Ramos (cell line): Measurements from ENCODE around the gene TMIGD3.
"Not testable (repeated sequence)": the region's sequence is repeated elsewhere in the genome, so short reads cannot be mapped to it uniquely, and the experiment has no call there.

ENCODE experiments used
- in situ Hi-C: fragments of 300-500 bp; cut with MboI; formaldehyde crosslinking; loops from one replicate; pipeline ENCODE4 v1.14.3; 2022; ENCODE audit warnings: low sequenced_read_pairs; ENCODE audit not compliant: unreplicated experiment

Gene TMIGD3

GRCh38 chr1:111503585-111504060, at the start of gene TMIGD3, which contains the start of gene ADORA3:
Gene TMIGD3 (minus strand): TSS chr1:111503633. CDS start chr1:111503354, 279 bp downstream.
Gene ADORA3 (minus strand): TSS chr1:111503633. CDS start chr1:111503354, 279 bp downstream.
- in situ Hi-C loops = no loop called here

- in situ Hi-C loops = no loop called here
Measured at GRCh38 chr1:111553196-111553595, 49.8 kb upstream of the TMIGD3 start.

- in situ Hi-C loops = no loop called here
Measured at GRCh38 chr1:111552587-111552986, 49.2 kb upstream of the TMIGD3 start.

- in situ Hi-C loops = no loop called here
Measured at GRCh38 chr1:111551623-111552411, 48.4 kb upstream of the TMIGD3 start.

GRCh38 chr1:111547786-111548185, 44.4 kb upstream of the TMIGD3 start:
- in situ Hi-C loops = not testable (repeated sequence)

- in situ Hi-C loops = no loop called here
Measured at GRCh38 chr1:111542187-111542586, 38.8 kb upstream of the TMIGD3 start.

- in situ Hi-C loops = no loop called here
Measured at GRCh38 chr1:111541721-111542120, 38.3 kb upstream of the TMIGD3 start.

- in situ Hi-C loops = no loop called here
Measured at GRCh38 chr1:111540928-111541327, 37.5 kb upstream of the TMIGD3 start.

- in situ Hi-C loops = no loop called here
Measured at GRCh38 chr1:111538343-111539025, 35.1 kb upstream of the TMIGD3 start.

- in situ Hi-C loops = no loop called here
Measured at GRCh38 chr1:111535256-111536191, 32.1 kb upstream of the TMIGD3 start.

GRCh38 chr1:111520053-111520452, 16.6 kb upstream of the TMIGD3 start:
- in situ Hi-C loops = no loop called here

GRCh38 chr1:111517469-111518225, 14.2 kb upstream of the TMIGD3 start:
- in situ Hi-C loops = loop anchor here (5.0 kb wide), 1 partner anchor 85 kb away; no protein-coding TSS in a partner anchor

GRCh38 chr1:111516005-111516535, 12.6 kb upstream of the TMIGD3 start:
- in situ Hi-C loops = loop anchor here (5.0 kb wide), 1 partner anchor 86 kb away; no protein-coding TSS in a partner anchor

GRCh38 chr1:111515291-111516004, 12.0 kb upstream of the TMIGD3 start:
- in situ Hi-C loops = loop anchor here (5.0 kb wide), 1 partner anchor 87 kb away; no protein-coding TSS in a partner anchor

GRCh38 chr1:111513410-111514020, 10.1 kb upstream of the TMIGD3 start:
- in situ Hi-C loops = no loop called here

GRCh38 chr1:111512931-111513330, 9.5 kb upstream of the TMIGD3 start:
- in situ Hi-C loops = no loop called here

GRCh38 chr1:111512132-111512889, 8.9 kb upstream of the TMIGD3 start:
- in situ Hi-C loops = no loop called here
